H1 (cell line): ENCODE results near the gene CEP78.

Experiments
- GTF2F1 ChIP-seq: IDR thresholded peaks from 2 replicates; pipeline ENCODE4 v1.6.1; 2012; ENCODE audit warnings: low read depth, low read length, improper control_type of control experiment, borderline replicate concordance
- PHF8 ChIP-seq: fragments of 200-600 bp; sonication (generic); conservative IDR thresholded peaks from 2 replicates; pipeline ENCODE4 v1.7.1; 2012; ENCODE audit warnings: low read depth, mild to moderate bottlenecking, inconsistent platforms, low read length, moderate library complexity
- SIN3A ChIP-seq, 2 experiments: IDR thresholded peaks in 1 of 2; conservative IDR thresholded peaks in 1 of 2; 2 replicates each; pipeline ENCODE4 v1.6.1; 2011 to 2012; ENCODE audit warnings: low read length in 2 of 2, improper control_type of control experiment in 1 of 2, low read depth in 1 of 2, mild to moderate bottlenecking in 1 of 2
- SRF ChIP-seq: IDR thresholded peaks from 2 replicates; pipeline ENCODE4 v1.6.1; 2011; ENCODE audit warnings: mild to moderate bottlenecking, low read depth, low read length, moderate library complexity
- SUZ12 ChIP-seq: fragments of 200-600 bp; sonication (generic); IDR thresholded peaks from 2 replicates; pipeline ENCODE4 v1.6.1; 2012; ENCODE audit warnings: mild to moderate bottlenecking, inconsistent platforms, low read length, moderate library complexity, mixed read lengths

DNA sequence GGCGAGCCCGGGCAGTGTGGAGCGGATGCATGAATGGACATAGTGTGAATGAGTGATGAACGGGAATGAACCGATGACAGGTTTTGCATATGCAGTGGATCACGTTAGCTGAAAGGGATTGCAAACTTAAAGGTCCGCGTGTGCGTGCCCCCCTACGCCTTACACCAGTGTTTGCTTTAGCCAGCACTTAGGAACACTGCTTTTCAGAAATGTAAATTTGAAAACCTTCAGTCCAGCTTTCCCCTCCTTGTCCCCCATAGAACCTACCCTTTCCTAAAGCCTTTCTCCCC, 61.7 kb downstream of the CEP78 start:
- TF ChIP-seq SUZ12 = no peak
- 0 out of 4 replicates have a peak, but pooled peaks have one; percentile 15 to 54 for TF ChIP-seq SIN3A (conservative IDR thresholded peaks at IDR 0.05 in 1 of 2, IDR thresholded peaks at IDR 0.05 in 1 of 2; ENCODE audit: low read depth in 1 of 2, low read length in 2 of 2)
- TF ChIP-seq GTF2F1 = no peak
- no peak for TF ChIP-seq PHF8
- no peak for TF ChIP-seq SRF
